HCT116 (cell line): ENCODE measurements around the gene ADD3.

Source experiments
- POLR2A ChIP-seq: IDR thresholded peaks from 2 replicates; pipeline ENCODE4 v1.7.0; 2011; ENCODE audit warnings: borderline replicate concordance; ENCODE audit not compliant: insufficient read depth, insufficient read length; ENCODE audit errors: extremely low read depth
- POLR2AphosphoS5 ChIP-seq: IDR thresholded peaks from 2 replicates; pipeline ENCODE4 v1.6.1; 2011; ENCODE audit warnings: mild to moderate bottlenecking, low read depth, low read length, moderate library complexity
- SP1 ChIP-seq: IDR thresholded peaks from 2 replicates; pipeline ENCODE4 v1.6.1; 2012; ENCODE audit warnings: low read depth
- TCF7L2 ChIP-seq: IDR thresholded peaks from 2 replicates; pipeline ENCODE4 v1.7.0; 2011; ENCODE audit warnings: borderline replicate concordance, inconsistent platforms; ENCODE audit not compliant: insufficient read depth, insufficient read length; ENCODE audit errors: extremely low read depth
- YY1 ChIP-seq: IDR thresholded peaks from 2 replicates; pipeline ENCODE4 v1.6.1; 2011; ENCODE audit warnings: low read length, low read depth, moderate library complexity, mild to moderate bottlenecking; ENCODE audit not compliant: insufficient replicate concordance; ENCODE audit errors: extremely low read depth
- TF ChIP-seq, protein P1 (sequence below), 3 experiments: fragments of 200-600 bp in 1 of 3; sonication (generic) in 1 of 3; IDR thresholded peaks in 2 of 3; conservative IDR thresholded peaks in 1 of 3; 2 replicates each; pipeline ENCODE4 v1.5.1; 2012 to 2017; ENCODE audit warnings: low read depth in 2 of 3, low read length in 2 of 3, antibody characterized with exemption in 1 of 3, borderline replicate concordance in 1 of 3, control low read depth in 1 of 3, mild to moderate bottlenecking in 1 of 3, mixed read lengths in 1 of 3, mixed run types in 1 of 3, moderate library complexity in 1 of 3; ENCODE audit not compliant: insufficient read depth in 1 of 3
- TF ChIP-seq, protein P2 (sequence below): IDR thresholded peaks from 2 replicates; pipeline ENCODE4 v1.6.1; 2011; ENCODE audit warnings: mild to moderate bottlenecking, low read length, moderate library complexity; ENCODE audit not compliant: insufficient replicate concordance; ENCODE audit errors: extremely low read depth

DNA sequence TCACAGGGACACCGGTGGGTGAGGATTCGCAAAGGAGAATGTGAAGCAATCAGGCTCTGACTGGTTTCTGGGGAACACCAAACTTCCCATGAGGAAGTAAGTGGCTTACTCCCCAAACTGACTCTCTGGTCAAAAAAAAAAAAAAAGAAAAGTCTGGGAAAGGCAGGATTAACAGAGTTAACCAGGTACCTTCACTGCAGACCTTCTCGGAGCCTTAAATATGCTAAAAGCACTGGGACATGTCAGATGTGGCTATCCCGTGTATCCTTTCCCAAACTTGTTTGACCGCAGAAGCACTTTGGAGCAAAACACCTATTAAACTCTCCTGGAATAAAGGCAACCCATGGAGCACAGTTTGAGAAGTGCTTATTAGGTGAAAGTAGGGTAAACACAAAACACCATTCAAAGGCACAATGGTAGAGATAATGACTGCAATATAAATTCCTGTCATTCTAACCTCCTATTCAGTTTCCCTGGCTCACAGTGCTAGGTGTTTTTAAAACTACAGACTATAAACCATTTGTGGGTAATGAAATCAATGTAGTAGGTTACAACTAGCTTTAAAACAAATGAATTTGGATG, 155.5 kb downstream of the ADD3 start:
- TF ChIP-seq, protein P1, sequence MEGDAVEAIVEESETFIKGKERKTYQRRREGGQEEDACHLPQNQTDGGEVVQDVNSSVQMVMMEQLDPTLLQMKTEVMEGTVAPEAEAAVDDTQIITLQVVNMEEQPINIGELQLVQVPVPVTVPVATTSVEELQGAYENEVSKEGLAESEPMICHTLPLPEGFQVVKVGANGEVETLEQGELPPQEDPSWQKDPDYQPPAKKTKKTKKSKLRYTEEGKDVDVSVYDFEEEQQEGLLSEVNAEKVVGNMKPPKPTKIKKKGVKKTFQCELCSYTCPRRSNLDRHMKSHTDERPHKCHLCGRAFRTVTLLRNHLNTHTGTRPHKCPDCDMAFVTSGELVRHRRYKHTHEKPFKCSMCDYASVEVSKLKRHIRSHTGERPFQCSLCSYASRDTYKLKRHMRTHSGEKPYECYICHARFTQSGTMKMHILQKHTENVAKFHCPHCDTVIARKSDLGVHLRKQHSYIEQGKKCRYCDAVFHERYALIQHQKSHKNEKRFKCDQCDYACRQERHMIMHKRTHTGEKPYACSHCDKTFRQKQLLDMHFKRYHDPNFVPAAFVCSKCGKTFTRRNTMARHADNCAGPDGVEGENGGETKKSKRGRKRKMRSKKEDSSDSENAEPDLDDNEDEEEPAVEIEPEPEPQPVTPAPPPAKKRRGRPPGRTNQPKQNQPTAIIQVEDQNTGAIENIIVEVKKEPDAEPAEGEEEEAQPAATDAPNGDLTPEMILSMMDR (IDR thresholded peaks at IDR 0.05 in 2 of 3, conservative IDR thresholded peaks at IDR 0.05 in 1 of 3; ENCODE audit: borderline replicate concordance in 1 of 3, insufficient read depth in 1 of 3, low read depth in 2 of 3, low read length in 2 of 3) = no peak
- no peak for TF ChIP-seq POLR2A
- TF ChIP-seq POLR2AphosphoS5 = no peak
- no peak for TF ChIP-seq YY1
- TF ChIP-seq SP1 = no peak
- TF ChIP-seq, protein P2, sequence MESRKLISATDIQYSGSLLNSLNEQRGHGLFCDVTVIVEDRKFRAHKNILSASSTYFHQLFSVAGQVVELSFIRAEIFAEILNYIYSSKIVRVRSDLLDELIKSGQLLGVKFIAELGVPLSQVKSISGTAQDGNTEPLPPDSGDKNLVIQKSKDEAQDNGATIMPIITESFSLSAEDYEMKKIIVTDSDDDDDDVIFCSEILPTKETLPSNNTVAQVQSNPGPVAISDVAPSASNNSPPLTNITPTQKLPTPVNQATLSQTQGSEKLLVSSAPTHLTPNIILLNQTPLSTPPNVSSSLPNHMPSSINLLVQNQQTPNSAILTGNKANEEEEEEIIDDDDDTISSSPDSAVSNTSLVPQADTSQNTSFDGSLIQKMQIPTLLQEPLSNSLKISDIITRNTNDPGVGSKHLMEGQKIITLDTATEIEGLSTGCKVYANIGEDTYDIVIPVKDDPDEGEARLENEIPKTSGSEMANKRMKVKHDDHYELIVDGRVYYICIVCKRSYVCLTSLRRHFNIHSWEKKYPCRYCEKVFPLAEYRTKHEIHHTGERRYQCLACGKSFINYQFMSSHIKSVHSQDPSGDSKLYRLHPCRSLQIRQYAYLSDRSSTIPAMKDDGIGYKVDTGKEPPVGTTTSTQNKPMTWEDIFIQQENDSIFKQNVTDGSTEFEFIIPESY = no peak
- TF ChIP-seq TCF7L2 = no peak
